Epithelial cell of esophagus (primary cell): ENCODE results near the gene CAMSAP1.

Source experiments
- DNase-seq: peaks from one replicate; pipeline ENCODE4 v3.0.0; 2010; ENCODE audit warnings: low read depth
- H3K4me3 ChIP-seq: 2 replicates; pipeline ENCODE4 v1.5.1; 2011; ENCODE audit warnings: mild to moderate bottlenecking, low read length, control low read depth
- CTCF ChIP-seq: IDR thresholded peaks from 2 replicates; pipeline ENCODE4 v1.5.1; 2011; ENCODE audit warnings: low read depth, mild to moderate bottlenecking, low read length, control low read depth, inconsistent platforms; ENCODE audit not compliant: insufficient read depth; ENCODE audit errors: missing control alignments

Gene CAMSAP1

GRCh38 chr9:135792268-135793128, 114.8 kb downstream of the CAMSAP1 start:
- no peak for DNase-seq
- no peak for TF ChIP-seq CTCF
- no peak overlapping the region for H3K4me3 ChIP-seq

- DNase-seq = no peak
- no peak for TF ChIP-seq CTCF
- no peak overlapping the region for H3K4me3 ChIP-seq
These were observed 115.7 kb downstream of the CAMSAP1 start for GRCh38 chr9:135791431-135792267.

GRCh38 chr9:135790850-135791249, 116.5 kb downstream of the CAMSAP1 start:
- no peak for DNase-seq
- no peak overlapping the region for H3K4me3 ChIP-seq
- TF ChIP-seq CTCF = no peak

GRCh38 chr9:135790356-135790755, 117.0 kb downstream of the CAMSAP1 start:
- DNase-seq = no peak
- no peak for TF ChIP-seq CTCF
- H3K4me3 ChIP-seq = no peak overlapping the region

GRCh38 chr9:135789838-135790291, 117.5 kb downstream of the CAMSAP1 start:
- DNase-seq = no peak
- H3K4me3 ChIP-seq = no peak overlapping the region
- no peak for TF ChIP-seq CTCF

GRCh38 chr9:135788576-135789300, 118.6 kb downstream of the CAMSAP1 start:
- DNase-seq = no peak
- no peak overlapping the region for H3K4me3 ChIP-seq
- no peak for TF ChIP-seq CTCF
